HG03159 (cell line): ENCODE data around the gene P2RX1.

ENCODE experiments used
- ATAC-seq: cut with Tn5 transposase; IDR thresholded peaks from one replicate; pipeline ENCODE4 v1.9.1; 2021; ENCODE audit warnings: mild to moderate bottlenecking, moderate library complexity; ENCODE audit not compliant: unreplicated experiment

Gene P2RX1

GRCh38 chr17:3925684-3926485, 9.6 kb upstream of the P2RX1 start:
- no peak for ATAC-seq

- ATAC-seq = no peak
Measured at GRCh38 chr17:3924512-3925350, 8.5 kb upstream of the P2RX1 start.

GRCh38 chr17:3923466-3924190, 7.4 kb upstream of the P2RX1 start:
- no peak for ATAC-seq

- ATAC-seq = no peak
Measured at GRCh38 chr17:3922765-3923164, 6.5 kb upstream of the P2RX1 start.

- no peak for ATAC-seq
Measured at GRCh38 chr17:3921502-3922319, 5.4 kb upstream of the P2RX1 start.

GRCh38 chr17:3921006-3921405, 4.7 kb upstream of the P2RX1 start:
- ATAC-seq = no peak

- no peak for ATAC-seq
Measured at GRCh38 chr17:3919123-3919624, 2.9 kb upstream of the P2RX1 start.

- no peak for ATAC-seq
Measured at GRCh38 chr17:3918372-3919122, 2.3 kb upstream of the P2RX1 start.

- ATAC-seq = no peak
Measured at GRCh38 chr17:3917391-3917931, 1.2 kb upstream of the P2RX1 start.

- no peak for ATAC-seq
Measured at GRCh38 chr17:3916825-3917224, 560 bp upstream of the P2RX1 start.

GRCh38 chr17:3915581-3915994, 677 bp downstream of the P2RX1 start:
- ATAC-seq = no peak

GRCh38 chr17:3914312-3914670, 2.0 kb downstream of the P2RX1 start:
- peak; percentile 44 for ATAC-seq

- peak; percentile 32 for ATAC-seq
Measured at GRCh38 chr17:3913531-3914311, 2.5 kb downstream of the P2RX1 start.

- ATAC-seq = no peak
Measured at GRCh38 chr17:3912827-3913226, 3.4 kb downstream of the P2RX1 start.

- ATAC-seq = peak; percentile 62
Measured at GRCh38 chr17:3911271-3912053, 4.8 kb downstream of the P2RX1 start.

GRCh38 chr17:3910420-3911270, 5.6 kb downstream of the P2RX1 start:
- ATAC-seq = no peak

GRCh38 chr17:3909257-3909656, 7.0 kb downstream of the P2RX1 start:
- ATAC-seq = no peak
